Measurements from ENCODE around the gene IFT57.

IFT57 gene

GRCh38 chr3:108118038-108118768 lies 104.0 kb downstream of the IFT57 start:
- intact Hi-C loops (cut with DNase I; ENCODE audit: low total_unique reads) = no loop called here
- Histone ChIP-seq H3K4me3 (no peak overlapping the region), H3K27me3 (peaks cover 0 to 5% of the 10 kb centered on the region in 2 donors), H3K36me3 (no peaks in the 10 kb centered on the region), H3K4me1 (no peaks in the 10 kb centered on the region), H3K9me3 (no peaks in the 10 kb centered on the region), H3K27ac (no peak overlapping the region)
- TF ChIP-seq CTCF (IDR thresholded peaks at IDR 0.05) = no peak
- DNase-seq = no peak

- intact Hi-C loops (cut with DNase I; ENCODE audit: low total_unique reads) = no loop called here
- no peak overlapping the region for H3K4me3 ChIP-seq
- peaks cover 0 to 5% of the 10 kb centered on the region in 2 donors for H3K27me3 ChIP-seq
- no peaks in the 10 kb centered on the region for H3K9me3 ChIP-seq
- no peak overlapping the region for H3K27ac ChIP-seq
- H3K36me3 ChIP-seq = no peaks in the 10 kb centered on the region
- no peaks in the 10 kb centered on the region for H3K4me1 ChIP-seq
- DNase-seq = no peak
- no peak for TF ChIP-seq CTCF (IDR thresholded peaks at IDR 0.05)
Observed at GRCh38 chr3:108117241-108117775, 104.9 kb downstream of the IFT57 start.

- H3K27me3 ChIP-seq = peaks cover 0 to 5% of the 10 kb centered on the region in 2 donors
Observed at GRCh38 chr3:108114423-108115065, 107.7 kb downstream of the IFT57 start.

GRCh38 chr3:108113975-108114374 lies 108.2 kb downstream of the IFT57 start:
- Histone ChIP-seq H3K27me3 (peaks cover 0 to 5% of the 10 kb centered on the region in 2 donors), H3K27ac (no peak overlapping the region), H3K4me3 (no peak overlapping the region), H3K9me3 (no peaks in the 10 kb centered on the region), H3K36me3 (no peaks in the 10 kb centered on the region), H3K4me1 (no peaks in the 10 kb centered on the region)
- intact Hi-C loops (cut with DNase I; ENCODE audit: low total_unique reads) = no loop called here
- DNase-seq = no peak
- TF ChIP-seq CTCF (IDR thresholded peaks at IDR 0.05) = no peak

More at GRCh38 chr3:108114423-108115065, 107.7 kb downstream of the IFT57 start:
- Histone ChIP-seq H3K27ac (no peak overlapping the region), H3K36me3 (no peaks in the 10 kb centered on the region), H3K4me1 (no peaks in the 10 kb centered on the region), H3K4me3 (no peak overlapping the region), H3K9me3 (no peaks in the 10 kb centered on the region)
- TF ChIP-seq CTCF (IDR thresholded peaks at IDR 0.05) = no peak
- intact Hi-C loops (cut with DNase I; ENCODE audit: low total_unique reads) = no loop called here
- no peak for DNase-seq

GRCh38 chr3:108110934-108111333 lies 111.3 kb downstream of the IFT57 start:
- intact Hi-C loops (cut with DNase I; ENCODE audit: low total_unique reads) = no loop called here
- H3K4me3 ChIP-seq = no peak overlapping the region
- H3K9me3 ChIP-seq = no peaks in the 10 kb centered on the region
- H3K36me3 ChIP-seq = no peaks in the 10 kb centered on the region
- DNase-seq = no peak
- no peak overlapping the region for H3K27ac ChIP-seq
- no peak for TF ChIP-seq CTCF (IDR thresholded peaks at IDR 0.05)
- H3K27me3 ChIP-seq = peaks cover 0 to 5% of the 10 kb centered on the region in 2 donors
- H3K4me1 ChIP-seq = no peaks in the 10 kb centered on the region

All from tibial artery (tissue), 4 donors.